ENCODE data around the gene WWOX.
"Not testable (repeated sequence)": the region's sequence is repeated elsewhere in the genome, so short reads cannot be mapped to it uniquely, and the experiment has no call there.

- TF ChIP-seq POLR2A (IDR thresholded peaks at IDR 0.05; ENCODE audit: low read length); GATA1 (IDR thresholded peaks at IDR 0.05; ENCODE audit: low read depth, low read length): not testable (repeated sequence)
Measured at GRCh38 chr16:79260890-79261289, 1161.4 kb downstream of the WWOX start.
